Renal cortical epithelial cell (primary cell): ENCODE data around the gene GRK5. TPM values are rescaled to one million over a fixed set of nuclear protein-coding genes. Genes with fewer than 3 reads are reported as not detected.

Experiments
- DNase-seq: peaks from one replicate; pipeline ENCODE4 v3.0.0-alpha.2; 2011; ENCODE audit warnings: low read depth
- total RNA-seq: library from RNA; depleted of rRNA; stranded (reverse); fragments of >200 nt; gene quantifications from 2 replicates; pipeline ENCODE4 v1.2.3, GENCODE V29; 2014

GRK5 gene
- total RNA-seq, 1 donor from 2014 or later, result 1.1 TPM

DNA sequence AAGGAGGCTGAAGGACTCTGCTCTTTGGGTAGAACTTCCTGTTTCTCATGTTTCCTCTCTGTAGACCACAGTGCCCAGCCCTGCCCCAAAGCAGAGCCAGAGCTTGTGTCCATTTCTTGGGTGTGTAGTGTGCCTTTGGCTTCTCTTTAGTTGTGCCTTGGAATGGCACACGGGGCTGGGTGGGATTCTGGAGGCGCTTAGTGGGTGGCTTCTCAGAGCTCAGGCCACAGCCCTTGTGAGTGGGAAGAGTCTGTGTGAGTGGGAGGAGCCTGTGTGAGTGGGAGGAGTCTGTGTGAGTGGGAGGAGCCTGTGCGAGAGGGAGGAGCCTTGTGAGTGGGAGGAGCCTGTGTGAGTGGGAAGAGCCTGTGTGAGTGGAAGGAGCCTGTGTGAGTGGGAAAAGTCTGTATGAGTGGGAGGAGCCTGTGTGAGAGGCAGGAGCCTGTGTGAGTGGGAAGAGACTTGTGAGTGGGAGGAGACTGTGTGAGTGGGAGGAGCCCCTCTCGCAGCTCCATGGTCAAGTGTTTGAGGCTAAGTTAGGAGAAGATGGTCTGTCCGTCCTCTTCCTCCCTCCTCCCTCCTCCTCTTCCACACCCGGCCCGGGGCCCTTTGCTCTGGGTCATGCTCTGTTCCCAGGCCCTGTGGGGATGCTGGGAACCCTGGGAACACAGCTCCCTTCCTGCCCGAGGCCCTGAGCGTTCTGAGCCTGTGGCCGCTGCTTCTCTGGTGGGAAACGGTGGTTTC, 153.0 kb downstream of the GRK5 start:
- DNase-seq, result no peak

DNA sequence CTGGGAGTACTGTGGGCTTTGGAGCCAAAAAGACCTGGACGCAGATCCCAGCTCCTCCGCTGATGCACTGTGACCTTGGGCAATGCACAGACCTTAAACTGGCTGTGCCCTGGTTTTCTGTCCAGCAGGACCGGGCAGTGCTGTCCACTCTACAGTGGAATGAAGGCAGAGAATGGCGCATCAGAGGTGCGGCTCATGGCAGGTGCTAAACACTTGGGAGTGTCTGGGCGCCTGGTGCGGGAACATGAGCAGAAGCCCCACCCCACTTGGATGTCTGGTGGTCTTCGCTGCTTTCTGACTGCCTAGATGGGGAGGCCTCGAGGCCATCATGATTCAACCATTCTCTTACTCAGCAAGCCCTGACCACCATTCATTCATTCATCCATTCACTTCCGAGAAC, 153.7 kb downstream of the GRK5 start:
- no peak for DNase-seq

DNA sequence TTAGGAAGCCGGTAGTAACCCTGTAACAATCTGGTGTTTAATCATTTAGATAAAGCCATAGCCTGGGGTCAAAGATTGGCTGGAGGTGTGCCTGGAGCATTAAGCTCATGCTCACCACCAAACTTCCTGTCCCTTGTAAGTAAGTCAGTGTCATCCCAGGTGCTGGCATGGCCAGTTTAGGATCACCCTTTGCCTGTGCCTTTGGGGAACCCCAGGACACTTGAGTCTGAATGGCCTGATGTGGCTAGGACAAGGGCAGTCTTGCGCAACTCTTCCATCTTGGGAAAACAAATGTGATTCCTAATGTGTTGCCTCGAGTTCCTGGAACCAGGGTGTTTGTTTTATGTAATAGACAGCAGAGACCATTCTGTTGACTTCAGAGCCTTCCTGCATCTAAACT, 154.8 kb downstream of the GRK5 start:
- DNase-seq, result no peak

DNA sequence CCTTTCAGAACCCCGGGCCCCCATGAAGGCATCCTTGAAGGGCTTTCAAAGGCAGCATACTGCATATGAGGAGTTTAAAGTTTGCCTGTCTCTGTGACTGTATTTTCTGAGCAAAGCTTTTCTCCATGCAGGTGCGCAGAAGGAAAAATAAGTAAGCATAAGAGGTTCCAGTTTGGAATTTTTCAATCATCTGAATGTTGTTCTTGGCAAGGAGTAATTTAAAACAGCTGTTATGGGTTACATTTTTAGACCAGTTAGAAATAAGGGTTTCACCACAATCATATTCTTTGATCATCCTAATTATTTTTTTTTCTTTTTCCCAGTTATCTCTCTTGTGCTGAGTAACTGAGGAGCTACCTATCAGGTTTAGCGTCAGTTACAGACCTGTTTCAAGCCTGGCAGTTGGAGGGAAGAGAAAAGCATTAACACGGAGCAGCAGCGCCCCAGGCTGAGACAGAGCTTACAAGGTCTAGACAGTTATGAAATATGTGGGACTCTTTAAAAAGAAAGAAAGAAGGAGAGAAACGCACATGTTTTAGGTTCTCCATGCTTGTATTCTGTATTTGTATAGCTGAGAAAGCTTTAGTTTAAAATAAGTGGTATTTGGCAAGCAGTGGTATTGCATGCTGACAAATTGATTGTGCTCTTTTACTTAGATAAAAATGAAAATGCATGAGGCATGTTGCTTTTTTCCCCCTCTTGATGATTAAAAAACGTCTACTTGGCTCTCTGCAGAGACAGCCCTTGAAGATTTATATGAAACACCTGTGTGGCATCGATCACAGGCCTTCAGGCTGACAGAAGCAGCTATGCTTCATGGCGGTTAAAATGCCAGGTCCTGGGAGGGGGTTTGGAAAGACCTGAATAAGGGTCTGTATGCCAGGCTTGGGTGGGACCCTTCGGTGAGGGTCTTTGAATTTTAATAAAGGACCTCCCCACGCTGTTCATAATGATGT, 157.6 kb downstream of the GRK5 start:
- no peak for DNase-seq

DNA sequence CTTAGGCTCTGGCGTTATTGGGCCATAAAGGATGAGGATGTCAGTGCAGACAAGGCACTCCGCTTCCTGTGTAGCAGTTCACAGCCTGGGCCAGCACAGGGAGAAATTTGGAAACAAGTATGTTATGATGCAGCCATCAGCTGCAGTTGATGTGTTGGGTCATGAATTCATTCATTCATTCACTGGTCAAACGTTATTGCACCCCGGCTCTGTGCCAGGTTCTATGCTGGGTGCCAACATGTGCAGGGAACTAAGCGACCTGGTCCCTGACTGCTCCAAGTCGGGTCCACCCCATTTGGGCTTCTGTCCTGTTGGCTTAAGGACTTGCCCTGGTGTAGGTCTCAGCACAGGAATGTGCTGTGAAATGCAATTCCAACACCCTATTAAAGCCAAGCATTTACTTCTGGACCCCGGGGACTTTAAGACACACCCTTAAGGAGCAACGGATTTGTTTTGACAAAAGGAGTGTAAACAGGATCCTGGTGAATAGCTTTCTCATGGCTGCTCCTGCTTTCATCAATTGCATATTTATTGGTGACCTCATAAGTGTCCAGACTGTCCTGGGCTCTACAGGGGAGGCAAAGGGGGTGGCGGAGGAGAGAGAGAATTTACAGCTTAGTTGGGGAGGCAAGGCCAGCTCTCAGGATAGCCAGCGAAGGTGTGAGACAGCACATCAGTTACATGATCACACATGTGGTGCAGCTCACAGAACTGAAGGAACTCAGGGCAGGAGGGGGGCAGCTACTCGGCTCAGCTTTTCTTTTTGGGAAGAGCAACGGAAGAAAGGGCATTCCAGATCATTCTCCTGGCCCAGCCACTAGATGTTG, 158.6 kb downstream of the GRK5 start:
- no peak for DNase-seq

DNA sequence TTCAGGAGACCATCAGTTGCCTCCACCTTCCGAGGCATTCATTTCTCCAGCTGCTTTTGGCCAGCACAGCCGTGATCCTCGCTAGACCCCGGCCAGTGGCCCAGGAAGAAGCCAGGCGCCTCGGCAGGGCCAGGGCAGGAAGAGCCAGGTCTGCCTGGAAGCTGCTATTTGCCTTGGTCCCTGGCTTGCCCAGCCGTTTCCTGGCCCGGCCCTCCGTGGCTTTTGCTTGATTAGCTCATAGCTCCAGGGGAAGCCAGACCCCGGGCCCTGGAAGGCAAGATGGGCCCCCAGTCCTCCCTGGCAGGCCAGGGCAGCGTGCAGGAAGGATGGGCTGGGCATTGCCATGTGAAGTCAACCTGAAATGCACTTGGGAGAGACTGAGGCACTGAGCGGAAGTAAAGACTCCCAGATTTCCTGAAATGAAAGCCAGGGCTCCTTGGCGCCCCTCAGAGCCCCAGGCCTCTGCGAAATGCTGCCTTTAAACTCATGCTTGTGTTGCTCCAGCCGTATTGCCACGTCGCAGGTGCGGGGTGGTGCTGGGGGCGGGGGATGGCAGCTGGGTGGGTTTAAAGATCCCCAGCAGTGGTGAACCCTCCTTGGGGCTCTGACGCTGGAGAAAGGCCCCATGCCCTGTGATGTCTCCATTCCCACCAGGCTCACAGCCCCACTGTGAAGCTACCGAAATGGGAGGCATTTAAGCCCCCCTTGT, 160.6 kb downstream of the GRK5 start:
- no peak for DNase-seq

DNA sequence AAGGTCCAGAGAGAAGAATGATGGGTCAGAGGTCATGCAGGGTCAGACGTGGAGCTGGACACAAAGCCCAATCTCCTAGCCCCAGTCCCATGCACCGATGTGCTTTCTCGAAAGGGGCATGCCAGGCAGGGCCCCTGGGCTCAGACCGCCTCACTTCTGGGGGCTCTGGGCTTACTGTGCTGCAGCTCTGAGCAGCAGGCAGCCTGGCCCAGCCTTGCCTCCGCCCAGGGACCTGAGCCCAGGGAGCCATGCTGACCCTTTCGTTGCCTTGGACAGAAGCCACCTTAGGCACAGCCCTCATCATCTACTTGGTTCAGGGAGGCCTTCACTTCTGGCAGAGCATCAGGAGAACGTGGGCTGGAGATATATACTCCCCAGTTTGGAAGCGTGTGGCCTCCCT, 161.2 kb downstream of the GRK5 start:
- DNase-seq, result no peak

DNA sequence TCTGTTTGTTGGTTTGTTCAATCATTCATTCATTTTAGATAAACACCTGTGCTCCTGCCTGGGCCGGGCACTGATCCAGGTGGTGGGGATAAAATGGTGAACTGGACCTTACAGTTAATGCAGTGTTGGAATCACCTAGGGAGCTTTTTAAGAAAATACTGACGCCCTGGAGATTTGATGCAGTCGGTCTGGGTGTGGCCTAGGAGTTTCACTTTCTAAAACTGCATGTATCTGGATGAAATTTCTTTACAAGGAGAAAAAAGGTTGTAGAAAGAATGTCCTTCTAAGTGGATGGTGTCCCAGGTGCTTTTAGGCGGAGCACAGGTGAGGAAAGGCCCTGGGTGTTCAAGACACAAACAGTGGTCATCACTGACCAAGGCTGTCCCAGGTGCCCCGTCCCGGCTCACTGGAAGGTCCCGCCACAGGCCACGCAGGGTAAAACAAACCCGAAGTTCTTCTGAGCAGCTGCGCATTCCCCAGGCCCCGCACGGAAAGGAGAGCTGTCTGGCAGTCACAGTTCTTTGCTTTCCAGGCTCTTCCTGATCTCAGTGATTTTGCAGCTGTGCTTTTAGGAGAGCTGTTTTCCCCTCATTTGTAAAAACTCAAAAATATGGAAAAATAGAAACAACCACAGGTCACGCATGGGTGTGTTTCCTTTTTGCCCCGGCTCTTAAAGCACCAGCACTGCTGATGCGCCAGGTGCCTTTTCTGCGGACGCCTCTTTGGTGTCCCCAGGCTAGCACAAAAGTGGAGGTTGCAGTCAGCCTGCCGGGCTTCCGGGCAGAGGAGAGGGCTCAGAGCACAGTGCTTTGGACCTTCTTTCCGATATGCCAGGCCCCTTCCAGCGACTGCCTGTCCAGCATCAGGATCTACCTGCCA, 161.9 kb downstream of the GRK5 start:
- DNase-seq, result no peak

DNA sequence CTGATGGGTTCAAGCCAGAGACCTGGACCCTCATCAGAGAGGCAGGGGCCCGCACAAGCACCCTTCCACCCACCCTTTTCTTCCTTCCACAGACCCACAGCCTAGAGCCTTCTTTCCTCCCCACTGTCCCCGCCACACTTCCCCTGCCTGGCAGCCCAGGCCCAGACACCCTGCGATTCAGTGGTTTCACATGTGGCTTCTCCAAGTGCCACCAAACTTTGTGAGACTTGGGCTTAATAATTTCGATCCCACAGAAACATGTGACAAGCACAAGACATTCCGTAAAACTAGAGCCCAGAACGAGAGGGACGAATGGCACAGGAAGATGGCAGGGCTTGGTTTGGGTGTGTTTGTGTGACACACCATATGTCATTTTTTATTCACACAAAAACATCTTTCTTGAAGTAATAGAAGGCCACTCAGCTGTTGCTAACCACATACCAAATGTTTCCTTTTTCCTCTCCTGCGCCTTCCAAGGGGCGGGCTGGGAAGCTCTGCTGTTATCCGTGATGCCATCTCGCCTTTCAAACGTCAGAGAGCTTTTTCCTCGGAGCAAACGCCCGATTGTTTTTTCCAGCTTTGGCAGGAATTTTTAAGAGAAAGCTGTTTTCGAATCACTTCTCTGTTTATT, 162.9 kb downstream of the GRK5 start:
- DNase-seq, result no peak

DNA sequence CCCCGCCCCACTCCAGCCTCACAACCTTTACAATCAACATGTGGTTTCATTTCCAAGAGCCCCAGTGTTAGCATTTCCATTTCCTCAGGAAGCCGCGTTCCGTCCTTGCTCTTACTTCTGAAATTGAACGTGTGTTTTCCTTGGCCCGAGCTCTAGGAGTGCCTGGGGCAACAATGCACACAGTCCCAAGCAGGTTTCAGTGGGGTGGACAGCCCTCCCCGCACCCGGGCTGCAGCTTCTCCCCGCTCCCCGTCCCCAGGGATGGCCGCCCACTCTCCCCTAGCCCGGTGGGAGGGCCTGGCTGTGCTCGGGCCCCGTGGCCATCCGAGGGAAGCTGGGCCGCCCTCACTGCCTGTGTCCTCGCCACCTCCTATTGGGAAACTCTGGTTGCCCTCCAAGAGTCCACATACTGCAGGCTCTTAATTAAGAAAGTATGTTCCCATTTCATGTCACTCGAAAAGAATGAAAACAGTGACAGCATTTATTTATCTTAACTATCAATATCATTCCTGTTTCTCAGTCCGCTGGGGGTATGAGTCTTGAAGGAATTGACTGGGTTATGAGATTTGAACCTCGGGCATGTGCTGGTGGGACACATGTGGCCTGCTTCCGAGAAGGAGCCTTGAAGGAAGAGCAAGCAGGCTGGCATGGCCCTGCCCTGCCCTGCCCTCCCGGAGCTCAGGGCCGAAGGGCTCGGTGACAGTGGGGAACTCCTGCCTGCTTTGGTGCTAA, 163.8 kb downstream of the GRK5 start:
- peak; percentile 51 for DNase-seq

DNA sequence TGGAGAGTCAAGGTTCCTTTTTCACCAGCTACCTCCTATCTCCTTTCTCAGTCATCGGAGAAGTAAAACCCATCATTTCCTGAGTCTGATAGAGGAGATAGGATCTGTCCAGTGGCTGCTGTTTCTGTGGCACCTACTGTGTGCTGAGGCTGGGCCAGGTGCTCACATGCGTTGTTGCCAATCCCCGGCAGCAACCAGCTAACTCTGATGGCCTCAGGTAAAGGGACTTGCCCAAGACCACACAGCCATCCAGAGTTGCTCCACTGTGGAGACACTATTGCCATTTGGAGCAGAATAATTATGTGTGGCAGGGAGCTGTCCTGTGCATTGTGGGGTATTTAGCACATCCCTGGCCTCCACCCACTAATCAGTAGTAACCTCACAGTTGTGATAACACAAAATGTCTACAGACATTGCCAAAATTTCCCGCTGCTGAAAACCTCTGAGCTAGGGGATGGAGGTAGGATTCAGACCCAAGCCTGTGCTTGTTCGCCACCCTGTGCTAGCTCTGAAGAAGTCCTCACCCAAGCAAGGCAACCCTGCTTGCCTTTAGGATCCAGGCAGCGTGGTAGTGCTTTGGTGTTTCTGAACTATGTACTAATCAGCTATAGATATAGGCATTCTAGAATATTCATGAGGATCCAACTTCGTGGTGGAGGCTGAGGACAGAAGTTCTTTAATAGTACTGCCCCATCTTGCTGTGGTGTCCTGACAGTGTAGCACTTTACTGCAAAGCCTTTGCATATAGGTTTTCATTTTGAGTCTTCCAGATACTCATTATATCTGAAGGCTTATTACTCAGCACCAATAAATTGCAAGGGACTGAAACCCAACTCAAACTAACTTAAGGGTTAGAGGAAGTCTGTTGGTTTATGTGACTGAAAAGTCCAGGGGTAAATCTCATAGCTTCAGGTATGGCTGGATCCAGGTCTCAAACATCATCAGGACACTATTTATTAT, 164.6 kb downstream of the GRK5 start:
- DNase-seq, result no peak

DNA sequence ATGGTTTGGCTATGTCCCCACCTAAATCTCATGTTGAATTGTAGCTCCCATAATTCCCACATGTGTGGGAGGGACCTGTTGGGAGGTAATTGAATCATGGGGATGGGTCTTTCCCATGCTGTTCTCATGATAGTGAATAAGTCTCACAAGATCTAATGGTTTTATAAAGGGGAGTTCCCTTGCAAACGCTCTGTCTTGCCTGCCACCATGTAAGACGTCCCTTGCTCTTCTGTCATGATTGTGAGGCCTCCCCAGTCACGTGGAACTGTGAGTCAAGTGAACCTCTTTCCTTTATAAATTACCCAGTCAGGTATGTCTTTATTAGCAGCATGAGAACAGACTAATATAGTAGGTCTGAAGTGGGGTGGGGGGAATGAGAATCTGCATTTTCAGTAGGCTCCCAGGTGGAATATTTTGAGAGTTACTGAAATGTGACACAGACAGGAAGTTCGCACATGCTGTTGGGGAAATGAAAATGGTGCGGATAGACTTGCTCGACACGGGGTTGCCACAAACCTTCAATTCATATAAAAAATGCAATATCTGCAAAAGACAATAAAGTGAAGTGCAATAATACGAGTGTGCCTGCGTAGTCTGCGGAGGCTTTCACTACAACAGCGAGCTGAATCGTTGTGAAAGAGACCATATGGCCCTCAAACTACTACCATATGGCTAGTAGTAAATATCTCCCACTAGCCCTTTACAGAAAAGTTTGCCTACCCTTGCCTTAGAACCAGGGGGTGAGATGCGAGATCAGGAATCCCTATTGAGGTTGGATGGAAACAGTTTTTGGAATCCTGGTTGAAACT, 166.1 kb downstream of the GRK5 start:
- DNase-seq, result no peak

DNA sequence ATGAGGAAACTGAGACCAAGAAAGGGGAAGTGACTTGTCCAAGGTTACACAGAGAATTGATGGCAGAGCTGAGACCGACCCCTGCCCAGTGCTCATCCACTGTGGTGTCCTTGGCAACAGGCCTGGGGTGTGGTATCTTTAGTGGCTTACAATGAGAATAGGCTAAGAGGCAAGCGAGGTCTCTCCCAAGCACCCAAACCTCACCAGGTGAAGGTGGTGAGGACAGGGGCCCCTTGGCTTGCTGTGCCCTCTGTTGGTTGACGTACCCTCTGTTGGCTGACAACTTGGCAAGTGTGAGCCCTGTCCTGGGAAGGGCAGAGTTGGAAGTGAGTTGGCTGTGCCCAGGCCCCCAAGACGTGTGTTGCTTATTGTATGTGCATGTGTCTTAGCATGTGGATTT, 166.9 kb downstream of the GRK5 start:
- no peak for DNase-seq

DNA sequence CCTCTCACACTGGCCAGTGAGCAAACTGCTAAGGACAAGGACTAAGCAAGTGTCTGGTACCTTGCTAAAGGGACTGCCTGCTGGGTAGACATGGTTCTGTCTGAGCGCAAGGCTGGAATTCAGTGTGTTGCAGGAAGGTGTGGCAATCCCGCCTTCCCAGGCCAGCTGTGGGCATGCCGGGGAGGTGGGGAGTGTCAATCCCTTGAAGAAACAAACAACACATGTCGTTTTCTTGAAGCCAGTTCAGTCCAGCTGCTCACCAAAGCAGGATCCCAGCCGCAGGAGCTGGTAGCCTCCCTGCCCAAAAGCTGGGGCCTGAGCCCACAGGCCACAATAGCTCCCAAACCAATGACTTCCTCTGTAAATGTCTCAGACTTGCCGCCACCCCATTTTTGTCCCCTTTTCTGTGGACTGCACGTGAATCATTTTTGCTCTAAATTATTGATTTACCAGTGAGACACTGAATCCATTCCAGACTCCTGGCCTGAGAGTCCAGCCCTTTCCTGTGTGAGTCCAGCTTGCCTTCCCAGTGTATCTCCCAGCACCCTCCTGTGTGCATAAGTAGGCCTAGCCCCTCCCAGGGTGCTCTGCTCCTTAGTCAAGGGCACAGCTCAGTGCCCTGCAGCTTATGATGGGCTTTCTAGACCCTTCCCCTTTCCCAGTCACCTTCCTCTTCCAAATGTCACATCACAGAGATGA, 168.4 kb downstream of the GRK5 start:
- peak; percentile 83 for DNase-seq

DNA sequence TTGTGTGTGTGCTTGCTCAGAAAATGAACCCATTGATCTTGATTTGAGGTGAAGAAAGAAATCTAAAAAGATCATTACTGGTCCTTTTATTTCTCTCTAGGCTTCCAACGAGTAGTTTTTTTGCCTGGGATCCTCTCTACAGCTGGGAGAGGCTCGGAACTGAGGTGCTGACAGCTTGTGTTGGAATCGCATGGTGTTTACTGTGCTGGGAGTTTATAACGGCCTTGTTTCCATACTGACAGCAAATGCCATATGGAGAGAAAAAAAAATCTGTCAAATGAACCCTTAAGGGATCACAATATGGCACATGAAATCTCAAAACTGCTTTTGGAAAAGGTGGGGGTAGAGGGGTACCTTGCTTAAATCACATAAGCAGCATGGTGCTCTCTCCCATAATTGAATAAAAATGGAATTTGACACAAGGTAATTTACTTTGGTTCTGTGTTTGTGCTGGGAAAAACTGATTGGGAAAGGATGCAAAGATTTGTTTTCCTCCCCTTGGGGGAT, 170.1 kb downstream of the GRK5 start:
- no peak for DNase-seq

DNA sequence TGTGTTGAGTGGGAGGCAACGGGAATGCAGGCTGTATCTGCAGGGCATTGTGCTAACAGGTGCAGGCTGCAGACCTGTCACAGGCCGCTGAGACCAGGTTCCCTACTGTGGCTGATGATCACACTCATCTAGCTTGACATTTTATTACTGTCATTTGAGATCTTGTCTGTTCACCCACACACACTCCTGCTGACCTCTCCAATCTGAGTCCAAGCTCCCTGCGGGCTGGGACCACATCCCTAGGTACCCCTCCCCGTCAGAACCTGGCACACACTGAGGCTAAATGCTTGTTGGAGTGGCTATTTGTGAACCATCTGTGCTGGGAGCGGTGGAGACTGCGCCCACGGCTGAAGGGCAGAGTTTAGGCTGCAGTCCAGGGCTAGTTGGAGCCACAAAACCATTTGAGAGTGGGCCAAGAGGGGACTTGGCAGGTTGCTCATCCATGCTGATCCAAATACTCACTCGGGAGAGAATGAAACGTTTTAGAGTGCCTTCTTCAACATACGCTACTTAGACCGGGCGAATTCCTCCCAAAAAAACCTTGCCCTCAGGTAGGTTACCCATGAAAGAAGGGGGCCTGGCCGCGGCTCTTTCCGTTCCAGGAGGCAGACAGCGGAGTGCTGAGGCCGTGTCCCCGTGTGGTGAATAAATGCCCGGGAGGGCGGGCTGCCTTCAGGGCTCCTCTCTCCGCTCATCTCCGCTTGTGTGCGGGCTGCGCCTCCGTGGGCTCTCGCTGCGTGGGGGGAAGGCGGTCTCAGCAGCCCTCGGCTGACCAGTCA, 170.8 kb downstream of the GRK5 start:
- DNase-seq, result no peak
